Vagina (tissue), 2 donors: Measurements from ENCODE around the gene IFNG.

Source experiments
- CTCF ChIP-seq, 3 experiments: fragments of 450-650 bp in 2 of 3; fragments of 200-600 bp in 1 of 3; sonication (generic) in 1 of 3; IDR thresholded peaks; one replicate each; pipeline ENCODE4 v1.5.1; 2017 to 2019; ENCODE audit warnings: antibody characterized with exemption in 3 of 3, mild to moderate bottlenecking in 2 of 3, moderate library complexity in 2 of 3
- POLR2AphosphoS5 ChIP-seq, 2 donors: sonication (generic); formaldehyde crosslinking; IDR thresholded peaks; one replicate each; pipeline ENCODE4 v1.9.0; 2017; ENCODE audit warnings: antibody characterized with exemption in 2 of 2, mild to moderate bottlenecking in 2 of 2, low read depth in 1 of 2; ENCODE audit not compliant: insufficient read depth in 1 of 2

DNA sequence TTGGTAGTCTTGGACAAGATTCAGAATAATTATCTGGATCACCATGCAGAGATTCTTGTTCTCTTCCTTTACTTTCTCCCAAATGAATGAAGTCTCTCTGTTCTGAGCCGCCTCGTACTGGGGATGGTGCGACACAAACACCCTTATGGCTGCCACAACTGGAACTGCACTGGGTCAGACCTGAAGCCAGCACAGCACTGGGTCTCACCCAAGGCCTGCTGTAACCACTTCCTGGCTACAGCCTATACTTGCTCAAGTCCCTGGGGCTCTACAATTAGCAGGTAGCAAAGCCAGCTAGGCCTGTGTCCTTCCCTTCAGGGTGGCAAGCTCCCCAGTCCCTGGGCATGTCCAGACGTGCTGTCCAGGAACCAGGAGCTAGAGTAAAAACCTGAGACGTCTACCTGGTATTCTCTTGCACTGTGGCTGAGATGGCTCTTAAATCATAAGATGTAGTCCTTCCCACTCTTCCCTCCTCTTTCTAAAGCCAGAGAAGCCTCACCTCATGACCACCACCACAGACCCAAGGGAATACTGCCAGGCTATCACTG is 27.6 kb downstream of the IFNG start:
- no peak for TF ChIP-seq CTCF (IDR thresholded peaks at IDR 0.05)
- TF ChIP-seq POLR2AphosphoS5 (IDR thresholded peaks at IDR 0.05; ENCODE audit: insufficient read depth in 1 of 2, low read depth in 1 of 2) = no peak
